CMK (cell line): ENCODE data around the gene IRX4.
"Not testable (repeated sequence)": the region's sequence is repeated elsewhere in the genome, so short reads cannot be mapped to it uniquely, and the experiment has no call there.

Experiments used
- DNase-seq: peaks from one replicate; pipeline ENCODE4 v3.0.0-alpha.2; 2010; ENCODE audit warnings: low read depth

The IRX4 gene

DNA sequence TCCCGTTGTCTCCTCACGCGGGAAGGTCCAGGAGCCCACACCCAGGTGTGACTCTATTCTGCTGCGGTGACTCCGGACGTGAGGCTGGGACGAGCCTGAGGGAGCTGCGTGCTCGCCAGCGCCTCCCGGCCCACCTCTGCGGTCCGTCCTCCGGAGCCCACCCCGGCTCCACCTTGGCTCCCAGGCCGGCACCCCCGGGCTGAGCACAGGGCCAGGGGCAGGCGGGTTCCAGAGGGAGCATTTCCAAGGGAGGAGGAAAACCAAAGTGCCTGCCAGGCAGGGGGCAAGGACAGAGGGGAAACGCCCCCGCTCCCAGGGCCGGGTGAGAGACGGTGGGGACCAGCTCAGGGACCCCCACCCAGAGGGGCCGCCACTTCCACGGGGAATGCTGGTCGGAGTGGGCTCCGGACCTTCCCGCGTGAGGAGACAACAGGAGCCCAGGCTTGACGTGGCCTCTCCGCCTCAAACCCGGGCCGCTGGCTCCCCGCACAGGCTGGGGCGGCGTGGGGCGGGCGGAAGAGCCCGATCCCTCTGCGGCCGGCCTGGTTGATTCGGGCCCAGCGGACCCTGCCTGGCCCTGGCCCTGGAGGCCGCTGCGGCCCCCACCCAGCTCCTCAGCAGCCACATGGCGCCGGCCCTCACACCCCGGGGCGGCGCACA is 26.0 kb downstream of the IRX4 start:
- DNase-seq = no peak

DNA sequence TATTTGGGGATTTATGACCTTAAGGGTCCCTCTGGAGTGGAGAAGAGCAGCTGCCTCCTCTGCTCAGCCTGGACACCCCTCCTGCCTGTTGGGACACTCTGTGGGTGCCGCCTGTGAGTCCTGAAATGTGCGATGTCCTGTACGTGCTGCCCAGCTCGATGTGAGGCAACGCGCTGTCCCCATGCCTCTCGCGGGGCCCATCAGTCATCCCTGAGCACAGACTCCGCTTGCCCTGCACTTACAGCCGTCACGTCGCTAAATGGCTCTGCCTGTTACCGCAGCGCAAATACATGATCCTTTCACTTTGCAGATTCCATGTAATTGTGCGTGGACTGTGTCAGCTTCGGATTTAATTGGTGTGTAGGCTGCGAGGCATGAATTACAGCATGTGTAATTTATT is 27.1 kb downstream of the IRX4 start:
- DNase-seq = no peak

DNA sequence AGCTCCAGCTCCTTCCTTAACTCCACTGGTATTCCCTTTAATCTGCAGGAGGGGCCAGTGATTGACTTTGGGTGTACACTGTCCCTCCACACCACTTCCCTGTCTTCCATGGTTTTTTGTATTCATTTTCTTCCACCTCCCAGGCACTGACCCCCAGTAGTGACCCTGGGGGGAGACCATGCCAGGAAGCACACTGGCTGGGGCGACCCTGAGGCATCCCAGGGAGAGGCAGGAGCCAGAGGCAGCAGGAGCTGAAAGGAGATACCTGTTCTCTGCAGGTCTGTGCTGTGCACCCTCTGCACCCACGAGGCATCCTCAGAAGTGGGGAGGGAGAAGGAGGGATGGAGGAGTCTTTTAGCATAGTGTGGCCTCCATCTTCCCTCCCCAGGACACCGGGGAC is 27.6 kb downstream of the IRX4 start:
- DNase-seq = no peak

DNA sequence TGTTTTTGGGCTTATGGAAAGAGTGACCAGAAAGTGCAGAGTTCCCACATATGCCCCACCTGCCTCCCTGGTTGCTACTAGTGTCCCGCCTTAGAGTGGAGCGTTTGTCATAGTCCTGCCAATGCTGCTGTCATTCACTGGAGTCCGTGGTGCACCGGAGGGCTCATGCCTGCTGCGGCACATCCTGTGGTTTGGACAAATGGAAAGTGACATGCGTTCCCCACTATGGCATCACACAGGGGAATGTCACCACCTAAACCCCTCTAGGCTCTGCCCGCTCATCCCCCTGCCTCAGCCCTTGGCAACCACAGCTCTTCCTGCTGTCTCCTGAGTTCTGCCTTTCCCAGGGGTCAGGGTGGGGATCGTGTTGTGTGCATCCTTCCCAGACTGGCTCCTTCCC is 29.2 kb downstream of the IRX4 start:
- DNase-seq = no peak

DNA sequence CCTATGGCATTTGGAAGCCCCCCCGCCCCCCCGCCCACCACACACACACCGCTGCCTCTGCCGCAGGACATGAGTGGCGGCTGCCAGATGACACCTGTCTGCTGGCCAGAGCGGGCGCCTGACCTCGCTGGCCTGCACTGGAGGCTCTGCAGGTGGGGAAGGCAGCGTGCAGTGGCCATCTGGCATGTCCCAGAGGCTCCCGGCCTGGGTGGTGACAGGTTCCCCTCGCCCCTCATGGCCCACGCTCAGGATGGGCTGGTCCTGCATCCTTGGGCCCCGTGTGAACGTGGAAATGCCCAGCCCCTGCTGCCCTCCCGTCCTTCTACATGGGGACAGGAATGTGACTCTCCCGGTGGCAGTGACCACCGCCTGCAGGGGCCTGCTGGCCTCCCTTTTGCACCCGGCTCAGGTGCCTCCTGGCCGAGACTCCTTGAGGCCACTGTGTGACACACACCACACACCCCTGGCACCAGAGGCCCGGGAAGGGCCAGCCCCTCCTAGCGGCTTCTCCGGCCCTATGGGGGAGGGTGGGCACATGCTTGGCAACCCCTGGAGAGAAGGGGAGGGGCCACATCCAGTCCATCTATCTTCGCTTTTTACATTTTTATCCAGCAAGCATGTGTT is 30.3 kb downstream of the IRX4 start:
- DNase-seq = no peak

DNA sequence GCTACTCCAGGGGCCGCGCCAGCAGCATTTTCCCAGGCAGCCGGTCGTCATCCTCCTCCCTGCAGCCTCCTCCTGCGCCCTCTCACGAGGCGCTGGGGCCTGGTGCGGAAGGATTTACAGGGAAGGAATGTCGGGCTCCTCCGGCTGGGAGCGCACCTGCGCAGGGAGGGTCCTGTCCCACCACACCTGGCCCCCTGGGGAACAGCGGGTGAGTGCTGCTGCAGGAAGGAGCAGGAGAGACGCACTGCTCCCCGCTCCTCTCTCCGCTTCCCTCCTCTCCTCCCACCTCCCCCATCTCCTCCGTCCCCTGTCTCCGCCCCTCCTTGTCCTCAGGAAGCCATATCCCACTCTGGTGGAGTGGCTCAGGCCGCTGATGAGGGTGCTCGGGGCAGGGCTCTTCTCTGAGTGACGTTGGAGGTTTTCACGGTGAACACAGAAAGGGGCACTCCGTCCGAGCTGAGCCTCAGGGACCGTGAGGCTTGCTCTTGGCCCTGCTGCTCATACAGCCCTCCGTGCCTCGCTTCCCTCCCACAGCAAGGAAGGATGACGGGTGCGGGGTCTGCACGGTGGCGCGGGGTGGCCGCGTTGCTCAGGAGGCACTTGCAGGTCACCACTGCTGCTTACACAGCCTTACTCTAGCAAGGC is 31.3 kb downstream of the IRX4 start:
- DNase-seq = no peak

DNA sequence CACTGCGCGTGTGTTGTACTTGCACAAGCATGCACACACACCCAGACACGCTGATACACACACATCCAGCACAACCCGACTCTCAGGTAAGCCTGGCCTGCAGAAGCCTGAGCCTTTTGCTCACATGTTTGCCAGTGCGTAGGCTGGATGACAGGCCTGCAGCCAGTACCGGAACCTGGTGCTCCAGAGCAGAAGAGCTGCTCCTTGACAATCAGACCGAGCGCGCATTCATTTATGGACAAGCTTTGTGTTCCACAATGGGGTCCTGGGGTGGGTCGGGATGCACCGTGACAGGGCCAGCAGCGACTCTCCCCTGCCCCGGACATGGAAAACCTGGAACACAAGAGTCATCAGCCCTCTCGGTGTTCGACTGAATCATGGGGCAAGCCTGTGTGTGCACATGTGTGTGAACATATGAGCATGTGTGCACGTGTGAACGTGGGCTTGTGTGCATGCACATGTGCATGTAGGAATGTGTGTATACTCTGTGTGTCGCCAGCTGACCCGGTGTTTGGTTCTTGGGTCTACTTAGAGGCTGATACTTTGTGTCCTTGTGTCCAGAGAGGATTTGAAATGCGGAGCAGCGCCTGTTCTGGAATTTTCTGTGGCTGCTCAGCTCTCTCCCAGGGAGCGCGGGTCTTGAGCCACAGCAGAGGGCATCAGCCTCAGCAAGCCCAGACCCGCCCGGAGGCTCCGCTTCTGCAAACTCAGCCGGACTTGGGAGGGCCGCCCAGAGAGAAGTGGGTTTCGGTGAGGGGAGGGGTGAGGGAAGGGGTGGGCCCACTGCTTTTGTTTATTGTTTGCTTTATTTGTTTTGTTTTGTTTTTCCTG is 32.2 kb downstream of the IRX4 start:
- no peak for DNase-seq

DNA sequence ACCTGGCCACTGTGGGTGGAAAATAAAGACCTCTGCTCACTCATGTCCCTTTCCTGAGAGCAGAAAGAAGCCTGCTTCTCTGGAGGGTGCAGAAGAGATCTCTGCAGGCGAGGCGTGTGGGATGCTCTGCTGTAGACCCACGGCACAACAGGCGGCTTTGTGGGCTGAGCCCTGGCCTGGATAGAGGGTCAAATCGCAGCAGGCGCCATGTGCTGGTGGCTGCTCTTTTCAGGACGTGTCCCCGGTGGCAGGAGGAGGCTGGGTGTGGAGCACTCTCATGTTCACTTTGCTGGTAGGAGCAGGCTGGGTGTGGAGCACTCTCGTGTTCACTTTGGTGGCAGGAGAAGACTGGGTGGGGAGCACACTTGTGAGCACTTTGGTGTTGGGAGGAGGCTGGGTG is 35.1 kb downstream of the IRX4 start:
- no peak for DNase-seq

DNA sequence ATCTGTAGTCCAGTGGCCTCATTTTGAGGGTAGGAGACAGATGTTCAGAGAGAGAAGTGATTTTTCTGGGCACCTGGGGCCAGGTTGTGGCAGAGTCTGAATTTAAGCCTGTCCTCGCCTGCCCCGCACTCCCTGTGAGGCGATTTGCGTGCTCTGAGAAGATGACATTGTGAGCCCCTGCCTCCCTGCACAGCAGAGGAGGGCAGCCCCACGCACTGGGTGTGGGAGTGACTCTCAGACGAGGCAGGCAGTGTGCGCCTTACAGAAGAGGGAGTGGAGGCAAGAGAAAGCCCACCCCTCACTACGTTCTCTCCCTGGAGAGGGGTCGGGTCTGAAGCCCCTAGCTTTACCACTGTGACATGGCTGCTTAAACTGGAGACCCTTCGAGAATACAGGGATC is 35.7 kb downstream of the IRX4 start:
- no peak for DNase-seq

DNA sequence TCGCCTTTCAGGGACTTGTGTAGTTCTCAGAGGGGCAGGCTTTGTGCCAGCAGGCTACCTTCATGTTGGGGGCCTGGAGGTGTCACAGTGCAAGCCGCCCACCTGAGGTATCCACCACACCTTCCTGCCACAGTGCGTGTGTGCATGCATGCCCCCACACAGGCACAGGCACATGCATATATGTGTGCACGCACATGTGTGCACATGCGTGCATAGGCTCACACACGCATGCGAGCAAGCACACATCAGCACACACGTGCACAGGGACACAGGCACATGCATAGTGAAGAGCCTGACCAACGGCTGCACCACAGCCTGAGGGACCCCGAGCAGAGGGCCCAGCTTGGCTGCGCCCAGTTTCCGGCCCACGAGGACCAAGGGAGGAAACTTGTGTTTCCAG is 36.1 kb downstream of the IRX4 start:
- DNase-seq = no peak

DNA sequence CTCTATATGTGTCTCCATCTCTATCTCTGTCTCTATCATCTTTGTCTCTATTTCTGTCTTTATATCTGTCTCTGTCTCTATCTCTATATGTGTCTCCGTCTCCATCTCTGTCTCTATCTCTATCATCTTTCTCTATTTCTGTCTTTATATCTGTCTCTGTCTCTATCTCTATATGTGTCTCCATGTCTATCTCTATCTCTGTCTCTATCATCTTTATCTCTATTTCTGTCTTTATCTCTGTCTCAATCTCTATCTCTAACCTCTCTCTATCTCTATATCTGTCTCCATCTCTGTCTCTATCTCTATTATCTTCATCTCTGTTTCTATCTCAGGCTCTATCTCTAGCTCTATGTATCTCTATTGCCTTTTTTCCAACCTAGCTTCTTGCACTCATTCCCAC is 37.0 kb downstream of the IRX4 start:
- DNase-seq = no peak

DNA sequence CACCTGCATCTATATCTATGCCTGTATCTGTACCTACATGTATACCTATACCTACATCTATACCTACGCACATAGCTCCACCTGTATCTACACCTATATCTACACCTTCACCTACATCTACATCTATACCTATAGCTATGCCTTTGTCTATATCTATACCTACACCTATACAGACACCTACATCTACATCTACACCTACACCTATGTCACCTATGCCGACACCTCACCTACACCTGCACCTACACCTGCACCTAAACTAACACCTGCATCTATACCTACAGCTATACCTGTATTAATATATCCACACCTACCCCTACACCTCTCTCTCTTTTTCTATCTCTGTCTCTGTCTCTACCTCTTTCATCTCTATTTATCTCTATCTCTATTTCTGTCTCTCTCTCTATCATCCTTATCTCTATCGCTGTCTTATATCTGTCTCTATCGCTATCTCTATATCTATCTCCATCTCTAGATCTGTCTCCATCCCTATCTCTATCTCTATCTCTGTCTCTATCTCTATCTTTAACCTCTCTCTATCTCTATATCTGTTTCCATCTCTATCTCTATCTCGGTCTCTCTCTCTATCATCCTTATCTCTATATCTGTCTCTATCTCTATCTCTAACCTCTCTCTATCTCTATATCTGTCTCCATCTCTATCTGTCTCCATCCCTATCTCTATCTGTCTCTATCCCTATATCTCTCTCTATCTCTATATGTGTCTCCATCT is 37.9 kb downstream of the IRX4 start:
- no peak for DNase-seq

DNA sequence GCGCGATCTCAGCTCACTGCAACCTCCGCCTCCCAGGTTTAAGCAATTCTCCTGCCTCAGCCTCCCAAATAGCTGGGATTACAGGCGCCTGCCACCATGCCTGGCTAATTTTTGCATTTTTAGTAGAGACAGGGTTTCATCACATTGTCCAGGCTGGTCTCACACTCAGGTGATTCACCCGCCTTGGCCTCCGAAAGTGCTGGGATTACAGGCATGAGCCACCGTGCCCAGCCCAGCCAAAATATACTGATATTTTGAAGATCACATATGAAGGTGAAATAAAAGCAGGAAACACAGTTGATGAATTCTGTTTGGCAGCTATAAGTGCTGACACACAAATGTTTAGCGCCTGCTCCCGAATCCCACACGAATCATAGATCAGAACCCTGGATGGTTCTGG is 39.0 kb downstream of the IRX4 start:
- not testable (repeated sequence) for DNase-seq

DNA sequence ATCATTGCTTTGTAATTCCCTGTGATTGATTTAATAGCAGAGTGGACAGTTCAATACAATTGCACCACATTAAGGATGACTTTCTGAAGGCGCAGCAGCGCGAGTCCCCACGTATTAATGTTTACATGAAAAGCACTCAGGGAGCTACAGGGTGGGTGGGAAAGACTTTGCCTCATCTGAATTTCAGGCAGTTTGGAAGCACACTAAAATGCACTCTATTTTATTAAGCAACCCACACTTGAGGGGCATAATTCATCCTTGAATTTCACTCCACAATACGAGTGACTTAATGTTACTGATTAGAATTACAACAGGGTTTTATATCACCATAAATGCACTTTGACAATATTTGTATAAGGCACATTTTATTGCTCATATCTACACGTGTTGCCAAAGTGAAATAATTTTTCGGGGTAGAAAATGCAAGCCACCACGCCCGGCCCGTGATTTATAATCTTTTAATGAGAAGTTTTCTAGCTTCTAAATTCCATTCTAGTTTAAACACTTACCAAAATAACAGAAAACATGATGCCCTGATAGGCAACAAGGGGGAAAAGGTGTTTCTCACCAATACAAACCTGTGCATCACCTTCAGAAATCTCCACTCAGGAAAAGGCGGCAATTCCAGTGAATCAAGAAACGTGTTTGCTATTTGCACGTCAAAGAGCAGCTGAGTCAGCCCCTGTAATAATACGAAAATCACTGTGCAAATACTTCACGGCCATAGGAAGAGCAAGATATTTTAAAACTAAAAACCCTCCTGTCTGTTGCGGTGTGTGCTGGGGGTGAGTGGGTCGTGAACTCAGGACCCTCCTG is 40.5 kb downstream of the IRX4 start:
- no peak for DNase-seq

DNA sequence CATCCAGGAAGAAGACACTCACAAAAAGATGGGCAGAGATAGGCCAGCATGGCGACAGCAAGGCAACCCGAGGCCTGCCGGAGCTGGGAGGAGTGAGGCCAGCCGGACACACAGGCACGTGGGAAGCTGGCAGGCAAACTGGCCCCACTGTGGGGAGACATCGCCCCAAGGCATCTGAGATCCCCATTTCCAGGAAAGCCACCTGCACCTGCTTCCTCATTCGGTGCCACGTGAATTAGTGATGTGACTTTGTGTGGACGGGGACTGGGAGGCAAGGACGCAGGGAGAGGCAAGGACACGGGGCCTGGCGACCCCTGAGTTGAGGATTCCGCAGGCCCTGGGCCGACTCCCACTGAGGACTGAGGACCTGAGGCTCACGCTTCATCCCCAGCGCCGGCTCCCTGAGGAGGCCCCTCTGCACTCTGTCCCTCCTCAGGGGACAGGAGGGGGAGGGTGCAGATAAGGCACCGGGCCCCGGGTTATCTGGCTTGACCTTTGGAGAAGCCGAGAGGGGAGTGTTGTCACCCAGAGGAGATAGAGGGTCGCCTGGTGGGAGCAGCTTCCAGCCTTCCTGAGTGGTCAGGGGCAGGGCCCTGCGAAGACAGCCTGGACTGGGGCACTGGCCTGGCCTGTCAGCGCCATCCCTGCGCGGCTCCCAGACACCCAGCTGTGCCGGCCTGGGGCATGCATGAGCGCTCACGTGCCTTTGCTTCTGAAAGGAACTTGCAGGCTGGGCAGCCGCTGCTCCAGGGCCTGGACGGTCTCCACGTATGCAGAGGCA is 41.8 kb downstream of the IRX4 start:
- no peak for DNase-seq

DNA sequence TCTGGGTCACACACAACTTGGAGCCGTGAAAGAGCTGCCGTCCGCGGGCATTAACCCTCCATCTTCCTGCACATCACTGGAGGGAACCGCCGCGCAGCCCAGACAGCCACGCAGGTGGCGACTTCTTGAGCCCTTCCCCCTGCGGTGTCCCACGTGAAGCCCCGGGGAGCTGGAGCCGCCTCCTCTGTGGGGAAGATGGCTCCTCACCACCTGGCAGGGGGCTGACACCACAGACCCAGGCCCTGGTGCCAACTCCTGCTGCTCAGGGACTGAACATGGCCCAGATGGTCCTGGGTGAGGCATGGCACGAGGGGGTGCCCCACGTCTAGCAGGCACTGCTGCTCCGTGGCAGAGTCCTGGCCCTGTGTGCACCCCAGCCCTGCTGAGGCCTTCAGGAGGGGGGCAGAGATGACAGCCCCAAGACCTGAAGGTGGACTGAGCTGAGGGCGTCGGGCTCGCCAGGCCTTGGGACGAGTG is 42.6 kb downstream of the IRX4 start:
- no peak for DNase-seq

DNA sequence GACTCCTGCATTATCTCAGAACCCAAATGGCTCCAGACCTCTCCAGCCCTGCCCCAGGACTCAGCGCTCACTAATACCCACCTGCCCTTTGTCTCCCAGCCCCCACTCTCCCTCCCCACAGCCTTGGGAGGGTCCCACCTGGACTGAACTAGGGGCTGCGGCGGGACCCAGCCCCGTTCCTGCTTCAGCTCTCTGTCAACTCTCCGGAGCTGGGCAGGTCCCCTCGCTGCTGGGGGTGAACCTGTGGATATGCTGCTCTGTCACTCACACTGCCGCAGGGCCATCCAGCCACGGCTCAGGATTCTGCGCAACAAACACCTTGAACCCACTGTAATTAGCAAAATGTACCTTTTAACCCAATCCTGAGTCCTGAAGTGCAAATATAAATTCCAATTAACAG is 44.7 kb downstream of the IRX4 start:
- no peak for DNase-seq

DNA sequence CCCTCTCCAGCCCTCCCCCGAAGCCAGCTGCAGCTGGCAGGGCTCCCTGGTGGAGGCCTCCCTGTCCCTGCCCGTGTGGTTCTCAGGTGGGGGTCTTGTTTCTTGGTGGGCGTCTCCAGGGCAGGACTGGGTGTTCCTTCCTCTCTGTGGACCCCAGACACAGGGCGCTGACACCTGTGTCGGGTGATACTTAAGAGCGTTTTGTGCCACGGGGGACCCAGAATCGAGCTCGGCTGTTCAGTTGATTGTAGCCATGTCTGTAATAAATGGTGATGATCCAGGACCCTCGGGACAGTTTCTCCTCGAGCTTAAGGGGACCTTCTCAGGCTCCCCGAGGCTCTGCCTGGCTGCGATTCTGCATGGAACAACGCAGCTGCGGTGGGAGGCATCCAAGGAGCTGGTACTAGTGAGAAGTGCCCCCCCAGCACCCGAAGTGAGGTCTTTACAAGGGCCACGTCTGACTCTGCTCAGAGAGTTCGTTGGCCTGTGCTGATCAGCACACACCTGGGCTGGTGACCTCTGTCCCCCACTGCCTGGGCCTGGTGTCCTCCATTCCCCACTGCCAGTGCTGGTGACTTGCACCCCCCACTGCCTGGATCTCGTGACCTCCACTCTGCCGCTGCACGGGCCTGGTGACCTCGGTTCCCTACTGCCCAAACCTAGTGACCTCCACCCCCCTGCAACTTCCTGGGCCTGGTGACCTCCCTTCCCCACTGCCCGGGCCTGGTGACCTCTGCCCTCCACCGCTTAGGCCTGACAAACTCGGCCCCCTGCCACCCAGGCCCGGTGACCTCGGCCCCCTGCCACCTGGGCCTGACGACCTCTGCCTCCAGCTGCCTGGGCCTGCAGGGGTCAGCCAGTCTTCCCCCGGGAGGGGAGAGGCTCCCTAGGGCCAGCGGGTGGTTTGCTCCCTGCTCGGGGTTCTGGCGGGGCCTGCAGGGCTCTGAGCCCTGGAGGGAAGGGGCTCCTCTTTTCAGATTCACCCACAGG is 45.5 kb downstream of the IRX4 start:
- no peak for DNase-seq
